Effector memory CD8-positive, alpha-beta T cell (primary cell): ENCODE data around the gene UCP3.

Experiments used
- ATAC-seq: fragments of 150-1000 bp; cut with Tn5 transposase; replicated peaks from 2 replicates; pipeline ENCODE4 v1.10.0; 2021; ENCODE audit warnings: mild to moderate bottlenecking, moderate library complexity
- DNase-seq, 3 experiments: peaks; one replicate each; pipeline ENCODE4 v3.0.0; 2021
- H3K27ac Mint-ChIP-seq, 2 donors: one replicate each; pipeline ENCODE4 v1.8.0; 2022; ENCODE audit warnings: mild to moderate bottlenecking in 2 of 2, mixed read lengths in 2 of 2, moderate library complexity in 2 of 2
- H3K27me3 Mint-ChIP-seq, 2 donors: one replicate each; pipeline ENCODE4 v1.8.0; 2022; ENCODE audit warnings: mixed read lengths in 2 of 2
- H3K36me3 Mint-ChIP-seq: one replicate; pipeline ENCODE4 v1.8.0; 2022; ENCODE audit warnings: mild to moderate bottlenecking, moderate library complexity, mixed read lengths; ENCODE audit not compliant: insufficient read depth
- H3K4me1 Mint-ChIP-seq, 2 donors: one replicate each; pipeline ENCODE4 v1.8.0; 2022; ENCODE audit warnings: low read depth in 2 of 2, mixed read lengths in 2 of 2
- H3K4me3 Mint-ChIP-seq, 2 donors: one replicate each; pipeline ENCODE4 v1.8.0; 2022; ENCODE audit warnings: mild to moderate bottlenecking in 2 of 2, mixed read lengths in 2 of 2, moderate library complexity in 2 of 2
- H3K9me3 Mint-ChIP-seq, 2 donors: one replicate each; pipeline ENCODE4 v1.8.0; 2022; ENCODE audit warnings: mixed read lengths in 2 of 2

Gene UCP3

GRCh38 chr11:73957654-73958361 is 51.1 kb downstream of the UCP3 start:
- DNase-seq (no peak), ATAC-seq (no peak)
- Mint-ChIP-seq H3K27me3 (peaks cover 19 to 33% of the 10 kb centered on the region in 2 donors), H3K27ac (no peak overlapping the region), H3K36me3 (no peaks in the 10 kb centered on the region), H3K9me3 (no peaks in the 10 kb centered on the region), H3K4me3 (no peak overlapping the region), H3K4me1 (peaks cover 2 to 4% of the 10 kb centered on the region in 2 donors)

DNA sequence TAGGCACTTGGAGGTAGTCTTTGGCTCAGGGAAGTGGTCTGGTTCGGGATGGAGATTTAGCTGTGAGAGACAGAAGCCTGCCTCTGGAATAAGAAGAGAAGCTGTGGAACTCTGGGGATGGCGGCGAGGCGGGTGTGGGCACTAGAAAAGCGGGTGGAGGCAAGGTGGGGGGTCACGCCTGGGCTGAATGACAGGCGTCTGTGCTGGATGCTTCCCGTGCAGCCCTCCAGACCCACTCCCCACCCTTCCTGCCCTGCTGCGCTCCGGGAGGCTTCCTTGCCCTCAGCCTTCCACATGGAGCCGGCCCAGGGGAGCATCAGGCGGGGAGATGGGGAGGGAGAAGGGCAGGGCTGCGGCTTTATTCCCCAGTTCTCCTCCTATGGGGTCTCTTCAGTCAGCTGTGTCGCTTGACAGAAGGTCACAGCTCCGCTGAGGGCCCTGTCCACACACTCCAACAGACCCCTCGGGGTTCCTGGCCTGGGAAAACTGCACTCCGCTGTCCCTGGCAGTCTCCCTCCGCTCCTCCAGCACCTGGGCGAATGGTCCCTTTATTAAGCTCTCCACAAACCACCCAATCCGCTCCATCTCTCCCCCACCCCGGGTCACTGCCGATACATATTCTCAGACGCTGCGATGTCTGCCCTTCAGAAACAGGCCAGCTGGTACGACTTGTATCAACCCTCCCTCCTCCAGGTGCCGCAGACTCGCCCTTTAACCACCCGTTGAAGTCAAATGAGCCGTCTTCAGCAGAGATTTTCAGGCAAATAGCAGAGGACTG is 51.8 kb downstream of the UCP3 start:
- no peak overlapping the region for H3K27ac Mint-ChIP-seq
- H3K9me3 Mint-ChIP-seq: no peaks in the 10 kb centered on the region
- ATAC-seq: no peak
- peak overlapping the region in 1 of 2 donors; percentile 2 for H3K4me3 Mint-ChIP-seq
- peaks cover 2 to 4% of the 10 kb centered on the region in 2 donors for H3K4me1 Mint-ChIP-seq
- H3K27me3 Mint-ChIP-seq: peaks cover 19 to 33% of the 10 kb centered on the region in 2 donors
- no peak for DNase-seq
- no peaks in the 10 kb centered on the region for H3K36me3 Mint-ChIP-seq

GRCh38 chr11:73951797-73952196 is 57.1 kb downstream of the UCP3 start:
- Mint-ChIP-seq H3K36me3 (peaks cover 3% of the 10 kb centered on the region), H3K9me3 (no peaks in the 10 kb centered on the region), H3K27me3 (peaks cover 11 to 22% of the 10 kb centered on the region in 2 donors), H3K4me3 (no peak overlapping the region), H3K4me1 (no peaks in the 10 kb centered on the region), H3K27ac (peak overlapping the region in 1 of 2 donors; percentile 49)
- no peak for DNase-seq
- ATAC-seq: no peak

- ATAC-seq (peak; percentile 44), DNase-seq (no peak)
- Mint-ChIP-seq H3K27ac (peak within 1 kb of the TSS in 1 of 2 donors; percentile 49), H3K9me3 (no peaks in the 10 kb centered on the region), H3K4me1 (no peaks in the 10 kb centered on the region), H3K4me3 (no peak within 1 kb of the TSS), H3K36me3 (peaks cover 3% of the 10 kb centered on the region), H3K27me3 (peaks cover 4 to 15% of the 10 kb centered on the region in 2 donors)
Observed at GRCh38 chr11:73950869-73951710, 57.8 kb downstream of the UCP3 start, which contains the start of gene DNAJB13. TSS of gene DNAJB13 (plus strand) at chr11:73951026. CDS start at chr11:73951070, 44 bp downstream.
